OCI-LY1 (cell line): ENCODE data around the gene KIF16B.

ENCODE experiments used
- CTCF ChIP-seq: fragments of 200-600 bp; sonication (generic), shearing (Covaris generic); IDR thresholded peaks from 2 replicates; pipeline ENCODE4 v1.5.1; 2017; ENCODE audit warnings: mild to moderate bottlenecking, antibody characterized with exemption, low read length, moderate library complexity, mixed read lengths
- EZH2 ChIP-seq: fragments of 200-600 bp; sonication (generic), shearing (Covaris generic); IDR thresholded peaks from 2 replicates; pipeline ENCODE4 v1.8.0; 2017; ENCODE audit warnings: borderline replicate concordance, mixed run types, mild to moderate bottlenecking, antibody characterized with exemption, low read length, moderate library complexity, mixed read lengths

GRCh38 chr20:16539280-16540021, 33.8 kb downstream of the KIF16B start:
- no peak for TF ChIP-seq CTCF
- TF ChIP-seq EZH2 = no peak
